ENCODE results near the gene SLC29A1. TPM values are rescaled to one million over a fixed set of nuclear protein-coding genes. Genes with fewer than 3 reads are reported as not detected.
"Not testable (repeated sequence)": the region's sequence is repeated elsewhere in the genome, so short reads cannot be mapped to it uniquely, and the experiment has no call there.

The SLC29A1 gene
- total RNA-seq, 1 experiment from 2014 or later: 108 TPM

DNA sequence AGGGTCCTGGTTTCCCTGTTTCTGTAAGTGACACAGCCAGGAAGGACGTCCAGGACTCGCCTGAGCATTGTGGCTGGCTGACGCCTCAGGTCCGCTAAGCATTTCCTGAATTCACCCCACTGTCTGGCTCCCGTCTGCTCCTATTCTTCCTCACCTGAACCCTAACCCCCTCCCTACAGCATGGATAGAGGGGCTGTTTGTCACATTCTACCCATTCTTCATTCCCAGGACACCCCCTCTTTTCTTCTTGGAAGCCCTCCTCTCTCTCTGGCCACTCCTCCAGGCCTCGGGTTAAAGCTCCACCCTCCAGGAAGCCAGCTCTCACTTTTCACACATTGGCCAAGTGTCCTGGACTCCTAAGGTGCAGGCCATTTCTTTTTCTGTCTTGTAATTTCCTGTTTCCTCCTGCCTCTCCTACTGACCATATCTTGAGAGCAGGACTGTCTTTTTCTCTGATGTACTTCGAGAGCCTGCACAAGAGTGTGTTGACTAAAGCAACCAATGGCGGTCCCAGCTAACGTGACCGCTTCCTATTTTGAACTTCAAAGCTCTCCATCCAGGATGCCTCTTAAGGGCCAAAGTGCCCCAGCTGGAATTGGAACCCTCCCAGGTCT, 30.9 kb upstream of the SLC29A1 start:
- DNase-seq (ENCODE audit: low spot score): no peak
- Histone ChIP-seq H3K4me3 (ENCODE audit: low read depth, low read length, poor library complexity, severe bottlenecking) (no peak overlapping the region), H3K4me1 (ENCODE audit: insufficient read depth, low read length, poor library complexity, severe bottlenecking) (no peaks in the 10 kb centered on the region), H3K27me3 (replicated peaks; ENCODE audit: insufficient read depth, low read depth, low read length, poor library complexity) (no peaks in the 10 kb centered on the region), H3K27ac (ENCODE audit: low read depth, low read length, poor library complexity, severe bottlenecking) (no peak overlapping the region), H3K9me3 (ENCODE audit: low read depth, low read length, poor library complexity, severe bottlenecking) (no peaks in the 10 kb centered on the region), H3K36me3 (ENCODE audit: insufficient read depth, low read length, poor library complexity, severe bottlenecking) (no peaks in the 10 kb centered on the region)
- POLR2A ChIA-PET (ENCODE audit: low non-redundant PET): no interaction called here
- TF ChIP-seq, protein P1, sequence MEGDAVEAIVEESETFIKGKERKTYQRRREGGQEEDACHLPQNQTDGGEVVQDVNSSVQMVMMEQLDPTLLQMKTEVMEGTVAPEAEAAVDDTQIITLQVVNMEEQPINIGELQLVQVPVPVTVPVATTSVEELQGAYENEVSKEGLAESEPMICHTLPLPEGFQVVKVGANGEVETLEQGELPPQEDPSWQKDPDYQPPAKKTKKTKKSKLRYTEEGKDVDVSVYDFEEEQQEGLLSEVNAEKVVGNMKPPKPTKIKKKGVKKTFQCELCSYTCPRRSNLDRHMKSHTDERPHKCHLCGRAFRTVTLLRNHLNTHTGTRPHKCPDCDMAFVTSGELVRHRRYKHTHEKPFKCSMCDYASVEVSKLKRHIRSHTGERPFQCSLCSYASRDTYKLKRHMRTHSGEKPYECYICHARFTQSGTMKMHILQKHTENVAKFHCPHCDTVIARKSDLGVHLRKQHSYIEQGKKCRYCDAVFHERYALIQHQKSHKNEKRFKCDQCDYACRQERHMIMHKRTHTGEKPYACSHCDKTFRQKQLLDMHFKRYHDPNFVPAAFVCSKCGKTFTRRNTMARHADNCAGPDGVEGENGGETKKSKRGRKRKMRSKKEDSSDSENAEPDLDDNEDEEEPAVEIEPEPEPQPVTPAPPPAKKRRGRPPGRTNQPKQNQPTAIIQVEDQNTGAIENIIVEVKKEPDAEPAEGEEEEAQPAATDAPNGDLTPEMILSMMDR (conservative IDR thresholded peaks at IDR 0.05; ENCODE audit: low read depth, low read length): no peak
- no peak for TF ChIP-seq EZH2 (IDR thresholded peaks at IDR 0.05; ENCODE audit: borderline replicate concordance, low read depth, low read length, poor library complexity, severe bottlenecking)
- CTCF ChIA-PET: interaction anchor here (0.6 kb wide), 1 partner anchor 10 kb away, joined by 3 read pairs; no protein-coding TSS in a partner anchor
- intact Hi-C loops (cut with micrococcal nuclease; ENCODE audit: unreplicated experiment): no loop called here
- BruUV-seq (replicated peaks): no TSS peak

DNA sequence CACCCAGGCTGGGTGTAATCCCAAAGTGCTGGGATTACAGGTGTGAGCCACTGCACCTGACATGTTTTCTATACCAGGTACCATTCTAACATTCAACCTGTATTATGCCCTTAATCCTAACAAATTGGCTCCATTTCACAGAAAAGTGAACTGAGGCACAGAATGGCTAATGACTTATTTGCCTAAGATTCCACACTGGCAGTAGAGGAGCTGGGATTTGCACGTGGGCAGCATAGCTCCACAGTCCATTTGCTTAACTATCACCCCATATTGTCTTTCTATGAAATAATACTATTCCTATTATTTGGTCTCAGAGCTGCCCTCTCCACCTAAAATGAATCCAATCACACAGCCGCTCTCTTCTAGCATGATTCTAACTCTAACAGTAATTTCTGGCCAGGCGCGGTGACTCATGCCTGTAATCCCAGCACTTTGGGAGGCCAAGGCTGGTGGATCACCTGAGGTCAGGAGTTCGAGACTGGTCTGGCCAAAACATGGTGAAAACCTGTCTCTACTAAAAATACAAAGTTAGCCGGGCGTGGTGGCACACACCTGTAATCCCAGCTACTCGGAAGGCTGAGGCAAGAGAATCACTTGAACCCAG, 30.0 kb upstream of the SLC29A1 start:
- ChIA-PET POLR2A (ENCODE audit: low non-redundant PET) (no interaction called here), CTCF (no interaction called here)
- no peak for DNase-seq (ENCODE audit: low spot score)
- intact Hi-C loops (cut with micrococcal nuclease; ENCODE audit: unreplicated experiment): no loop called here
- BruUV-seq (replicated peaks): no TSS peak
- H3K27me3 ChIP-seq (replicated peaks; ENCODE audit: insufficient read depth, low read depth, low read length, poor library complexity): no peaks in the 10 kb centered on the region
- TF ChIP-seq EZH2 (IDR thresholded peaks at IDR 0.05; ENCODE audit: borderline replicate concordance, low read depth, low read length, poor library complexity, severe bottlenecking): no peak
- TF ChIP-seq, protein P1 (conservative IDR thresholded peaks at IDR 0.05; ENCODE audit: low read depth, low read length): no peak
- H3K4me3 ChIP-seq (ENCODE audit: low read depth, low read length, poor library complexity, severe bottlenecking): no peak overlapping the region
- H3K27ac ChIP-seq (ENCODE audit: low read depth, low read length, poor library complexity, severe bottlenecking): no peak overlapping the region
- no peaks in the 10 kb centered on the region for H3K36me3 ChIP-seq (ENCODE audit: insufficient read depth, low read length, poor library complexity, severe bottlenecking)
- no peaks in the 10 kb centered on the region for H3K4me1 ChIP-seq (ENCODE audit: insufficient read depth, low read length, poor library complexity, severe bottlenecking)
- no peaks in the 10 kb centered on the region for H3K9me3 ChIP-seq (ENCODE audit: low read depth, low read length, poor library complexity, severe bottlenecking)

DNA sequence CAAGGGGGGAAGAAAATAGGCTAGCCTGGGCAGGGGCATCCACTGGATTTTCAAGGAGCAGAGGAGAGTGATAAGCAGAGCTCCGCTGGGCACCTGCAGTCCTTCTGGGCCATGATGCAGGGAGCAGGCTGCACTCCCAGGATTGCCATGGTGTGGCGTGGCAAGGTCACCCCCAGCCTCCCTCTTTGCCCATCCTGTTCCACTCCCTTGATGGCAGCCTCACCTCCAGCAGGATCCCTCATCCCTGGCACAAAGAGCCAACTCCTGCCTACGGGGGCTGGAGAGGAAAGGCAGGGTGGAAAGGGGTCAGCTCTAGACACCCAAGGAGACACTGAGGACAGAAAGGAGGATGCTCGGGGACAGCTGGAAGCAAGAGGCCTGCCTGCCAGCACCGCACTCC, 29.1 kb upstream of the SLC29A1 start:
- BruUV-seq (replicated peaks): no TSS peak
- TF ChIP-seq, protein P1 (conservative IDR thresholded peaks at IDR 0.05; ENCODE audit: low read depth, low read length): no peak
- TF ChIP-seq EZH2 (IDR thresholded peaks at IDR 0.05; ENCODE audit: borderline replicate concordance, low read depth, low read length, poor library complexity, severe bottlenecking): no peak
- no peak for DNase-seq (ENCODE audit: low spot score)
- H3K9me3 ChIP-seq (ENCODE audit: low read depth, low read length, poor library complexity, severe bottlenecking): no peaks in the 10 kb centered on the region
- no peaks in the 10 kb centered on the region for H3K27me3 ChIP-seq (replicated peaks; ENCODE audit: insufficient read depth, low read depth, low read length, poor library complexity)
- no peak overlapping the region for H3K27ac ChIP-seq (ENCODE audit: low read depth, low read length, poor library complexity, severe bottlenecking)
- no peaks in the 10 kb centered on the region for H3K4me1 ChIP-seq (ENCODE audit: insufficient read depth, low read length, poor library complexity, severe bottlenecking)
- no peaks in the 10 kb centered on the region for H3K36me3 ChIP-seq (ENCODE audit: insufficient read depth, low read length, poor library complexity, severe bottlenecking)
- H3K4me3 ChIP-seq (ENCODE audit: low read depth, low read length, poor library complexity, severe bottlenecking): no peak overlapping the region
- ChIA-PET POLR2A (ENCODE audit: low non-redundant PET) (no interaction called here), CTCF (no interaction called here)
- intact Hi-C loops (cut with micrococcal nuclease; ENCODE audit: unreplicated experiment): no loop called here

DNA sequence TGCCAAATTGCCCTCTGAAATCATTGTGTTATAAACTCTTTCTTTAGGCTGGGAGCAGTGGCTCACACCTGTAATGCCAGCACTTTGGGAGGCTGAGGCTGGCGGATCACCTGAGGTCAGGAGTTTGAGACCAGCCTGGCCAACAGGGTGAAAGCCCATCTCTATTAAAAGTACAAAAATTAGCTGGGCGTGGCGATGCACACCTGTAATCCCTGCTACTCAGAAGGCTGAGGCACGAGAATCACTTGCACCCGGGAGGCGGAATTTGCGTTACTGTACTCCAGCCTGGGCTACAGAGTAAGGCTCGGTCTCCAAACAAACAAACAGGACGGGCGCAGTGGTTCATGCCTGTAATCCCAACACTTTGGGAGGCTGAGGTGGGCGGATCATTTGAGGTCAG, 27.0 kb upstream of the SLC29A1 start:
- H3K27me3 ChIP-seq (replicated peaks; ENCODE audit: insufficient read depth, low read depth, low read length, poor library complexity); H3K9me3 ChIP-seq (ENCODE audit: low read depth, low read length, poor library complexity, severe bottlenecking); intact Hi-C loops (cut with micrococcal nuclease; ENCODE audit: unreplicated experiment); DNase-seq (ENCODE audit: low spot score); H3K4me3 ChIP-seq (ENCODE audit: low read depth, low read length, poor library complexity, severe bottlenecking); POLR2A ChIA-PET (ENCODE audit: low non-redundant PET); H3K27ac ChIP-seq (ENCODE audit: low read depth, low read length, poor library complexity, severe bottlenecking); BruUV-seq (replicated peaks); CTCF ChIA-PET; H3K36me3 ChIP-seq (ENCODE audit: insufficient read depth, low read length, poor library complexity, severe bottlenecking); H3K4me1 ChIP-seq (ENCODE audit: insufficient read depth, low read length, poor library complexity, severe bottlenecking): not testable (repeated sequence)

All from A673 (cell line).